ENCODE data around the gene C2CD2. TPM values are rescaled to one million over a fixed set of nuclear protein-coding genes. Genes with fewer than 3 reads are reported as not detected.

Gene C2CD2
- polyA plus RNA-seq, 1 of the 3 experiments (the other 2 are of a cell fraction) = 9.7 TPM

- no peaks in the 10 kb centered on the region for H3K9me2 ChIP-seq
- no peak overlapping the region for H3K4me2 ChIP-seq
- TF ChIP-seq TCF12 (IDR thresholded peaks at IDR 0.05) (no peak), JUND (IDR thresholded peaks at IDR 0.05) (no peak)
- peaks cover 24% of the 10 kb centered on the region; the same call in 1 of the 2 replicates for H3K79me2 ChIP-seq (ENCODE audit: insufficient read depth)
- H4K20me1 ChIP-seq (ENCODE audit: insufficient read depth) = no peaks in the 10 kb centered on the region
- no peak for DNase-seq
- no peaks in the 10 kb centered on the region for H3K36me3 ChIP-seq (replicated peaks in 1 of 2; ENCODE audit: control insufficient read depth in 1 of 2, insufficient read depth in 2 of 2, low read length in 1 of 2)
- H3K4me3 ChIP-seq (ENCODE audit: low read depth in 2 of 2, low read length in 1 of 2) = no peak overlapping the region
- 97% methylated on average over 8 of the region's 8 CpGs for WGBS (ENCODE audit: low lambda C conversion rate)
- POLR2A ChIA-PET = no interaction called here
- H3K27me3 ChIP-seq (ENCODE audit: insufficient read depth) = no peaks in the 10 kb centered on the region
- no peak overlapping the region for H3K9ac ChIP-seq
- H3K27ac ChIP-seq (ENCODE audit: low read depth in 2 of 2, low read length in 1 of 2) = no peak overlapping the region
- H3K4me1 ChIP-seq (ENCODE audit: control insufficient read depth in 1 of 2, insufficient read depth in 2 of 2, low read depth in 1 of 2, low read length in 1 of 2) = peaks cover 0 to 25% of the 10 kb centered on the region in 2 experiments; a peak in 3 of 4 replicates
- H3F3A ChIP-seq (replicated peaks; ENCODE audit: insufficient read depth) = peaks cover 4% of the 10 kb centered on the region
- H2AFZ ChIP-seq (ENCODE audit: low read depth) = no peak overlapping the region
- no peaks in the 10 kb centered on the region for H3K9me3 ChIP-seq
- CTCF ChIA-PET = no interaction called here
Observed at GRCh38 chr21:41875086-41875485, 78.7 kb downstream of the C2CD2 start.

- Histone ChIP-seq H3K9me2 (no peaks in the 10 kb centered on the region), H3K36me3 (replicated peaks in 1 of 2; ENCODE audit: control insufficient read depth in 1 of 2, insufficient read depth in 2 of 2, low read length in 1 of 2) (no peaks in the 10 kb centered on the region), H3K4me3 (ENCODE audit: low read depth in 2 of 2, low read length in 1 of 2) (no peak overlapping the region), H2AFZ (ENCODE audit: low read depth) (no peak overlapping the region), H3K9me3 (no peaks in the 10 kb centered on the region), H3K9ac (no peak overlapping the region), H3K79me2 (ENCODE audit: insufficient read depth) (peaks cover 24% of the 10 kb centered on the region; the same call in 1 of the 2 replicates), H3F3A (replicated peaks; ENCODE audit: insufficient read depth) (peaks cover 4% of the 10 kb centered on the region), H3K27me3 (ENCODE audit: insufficient read depth) (no peaks in the 10 kb centered on the region), H3K4me1 (ENCODE audit: control insufficient read depth in 1 of 2, insufficient read depth in 2 of 2, low read depth in 1 of 2, low read length in 1 of 2) (peaks cover 0 to 25% of the 10 kb centered on the region in 2 experiments; a peak in 3 of 4 replicates), H3K27ac (ENCODE audit: low read depth in 2 of 2, low read length in 1 of 2) (no peak overlapping the region), H3K4me2 (no peak overlapping the region), H4K20me1 (ENCODE audit: insufficient read depth) (no peaks in the 10 kb centered on the region)
- TF ChIP-seq JUND (IDR thresholded peaks at IDR 0.05) (no peak), SIN3A (IDR thresholded peaks at IDR 0.05; ENCODE audit: borderline replicate concordance, low read depth, low read length) (no peak), CHD2 (IDR thresholded peaks at IDR 0.05; ENCODE audit: low read length, partially characterized antibody) (no peak), YY1 (IDR thresholded peaks at IDR 0.05; ENCODE audit: low read depth) (no peak), MXI1 (IDR thresholded peaks at IDR 0.05; ENCODE audit: low read depth, low read length) (no peak), RAD21 (IDR thresholded peaks at IDR 0.05; ENCODE audit: low read length) (no peak), MEF2A (IDR thresholded peaks at IDR 0.05; ENCODE audit: borderline replicate concordance, low read depth) (no peak), EZH2phosphoT487 (IDR thresholded peaks at IDR 0.05; ENCODE audit: borderline replicate concordance, low read depth) (no peak), IRF3 (IDR thresholded peaks at IDR 0.05; ENCODE audit: low read depth, low read length) (no peak)
- TF ChIP-seq, protein P1, sequence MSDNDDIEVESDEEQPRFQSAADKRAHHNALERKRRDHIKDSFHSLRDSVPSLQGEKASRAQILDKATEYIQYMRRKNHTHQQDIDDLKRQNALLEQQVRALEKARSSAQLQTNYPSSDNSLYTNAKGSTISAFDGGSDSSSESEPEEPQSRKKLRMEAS (IDR thresholded peaks at IDR 0.05; ENCODE audit: low read depth) = no peak
- POLR2A ChIA-PET = no interaction called here
- 81% methylated on average over 7 of the region's 11 CpGs for WGBS (ENCODE audit: low lambda C conversion rate)
- no peak for DNase-seq
- CTCF ChIA-PET = no interaction called here
Observed at GRCh38 chr21:41874611-41875010, 79.2 kb downstream of the C2CD2 start.

DNA sequence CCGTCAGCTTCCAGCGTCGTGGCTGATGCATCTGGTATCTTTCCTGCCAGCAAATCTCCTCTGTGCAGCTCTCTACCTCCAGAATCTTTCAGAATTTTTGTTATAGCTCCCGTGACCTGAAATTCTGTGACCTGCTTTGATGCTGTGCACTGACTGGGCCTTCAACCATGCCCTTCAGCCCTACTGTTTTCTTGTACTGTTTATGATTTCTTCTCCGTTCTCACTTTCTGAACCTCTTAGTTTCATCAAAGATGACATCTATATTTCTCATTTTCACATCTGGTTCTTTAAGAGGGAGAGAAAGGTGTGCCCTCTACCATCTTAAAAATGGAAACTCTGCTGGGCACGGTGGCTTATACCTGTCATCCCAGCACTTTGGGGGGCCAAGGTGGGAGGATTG lies 80.4 kb downstream of the C2CD2 start:
- no peak for DNase-seq
- TF ChIP-seq JUND (IDR thresholded peaks at IDR 0.05) (no peak), NRF1 (IDR thresholded peaks at IDR 0.05; ENCODE audit: low read depth, low read length) (no peak), SMC3 (IDR thresholded peaks at IDR 0.05; ENCODE audit: low read depth, low read length) (no peak), FOXJ3 (CRISPR knock-in tag; IDR thresholded peaks at IDR 0.05) (no peak), CTCF (IDR thresholded peaks at IDR 0.05) (no peak), IRF3 (IDR thresholded peaks at IDR 0.05; ENCODE audit: low read depth, low read length) (no peak)
- CTCF ChIA-PET = interaction anchor here (0.6 to 1.9 kb wide), 5 partner anchors 10 to 244 kb away, joined by 3 to 7 read pairs (median 3); no protein-coding TSS in a partner anchor

More for the DNA sequence above, 80.4 kb downstream of the C2CD2 start:
- 100% methylated on average over 6 of the region's 6 CpGs for WGBS (ENCODE audit: low lambda C conversion rate)
- H3K79me2 ChIP-seq (ENCODE audit: insufficient read depth) = peaks cover 23% of the 10 kb centered on the region; the same call in 1 of the 2 replicates
- no peaks in the 10 kb centered on the region for H3K36me3 ChIP-seq (replicated peaks in 1 of 2; ENCODE audit: control insufficient read depth in 1 of 2, insufficient read depth in 2 of 2, low read length in 1 of 2)
- H3K27ac ChIP-seq (ENCODE audit: low read depth in 2 of 2, low read length in 1 of 2) = no peak overlapping the region
- POLR2A ChIA-PET = no interaction called here
- H2AFZ ChIP-seq (ENCODE audit: low read depth) = no peak overlapping the region
- H3K4me3 ChIP-seq (ENCODE audit: low read depth in 2 of 2, low read length in 1 of 2) = no peak overlapping the region
- H3K9ac ChIP-seq = no peak overlapping the region
- peaks cover 0 to 25% of the 10 kb centered on the region in 2 experiments; a peak in 3 of 4 replicates for H3K4me1 ChIP-seq (ENCODE audit: control insufficient read depth in 1 of 2, insufficient read depth in 2 of 2, low read depth in 1 of 2, low read length in 1 of 2)
- peaks cover 4% of the 10 kb centered on the region for H3F3A ChIP-seq (replicated peaks; ENCODE audit: insufficient read depth)
- H3K9me2 ChIP-seq = no peaks in the 10 kb centered on the region
- H3K27me3 ChIP-seq (ENCODE audit: insufficient read depth) = no peaks in the 10 kb centered on the region
- H3K4me2 ChIP-seq = no peak overlapping the region
- no peaks in the 10 kb centered on the region for H4K20me1 ChIP-seq (ENCODE audit: insufficient read depth)
- H3K9me3 ChIP-seq = no peaks in the 10 kb centered on the region
